Left lung (tissue), 10 donors: ENCODE results near the gene SLC15A4. TPM values are rescaled to one million over a fixed set of nuclear protein-coding genes. Genes with fewer than 3 reads are reported as not detected.
"Not testable (repeated sequence)": the region's sequence is repeated elsewhere in the genome, so short reads cannot be mapped to it uniquely, and the experiment has no call there.

Experiments used
- ATAC-seq: fragments of 200-7000 bp; cut with Tn5 transposase; one replicate; pipeline ENCODE4 v1.9.1; 2020; ENCODE audit warnings: moderate library complexity
- DNase-seq, 4 donors: peaks; one replicate each; pipeline ENCODE4 v3.0.0-alpha.2; 2013 to 2020
- H3K27ac ChIP-seq, 2 donors: fragments of 200-600 bp; sonication (generic) in 1 of 2; one replicate each; pipeline versions ENCODE4 v1.5.0 to v1.8.0; 2020 to 2021
- H3K27me3 ChIP-seq, 2 donors: fragments of 200-600 bp; sonication (generic) in 1 of 2; one replicate each; pipeline versions ENCODE4 v1.5.0 to v1.8.0; 2020 to 2021
- H3K36me3 ChIP-seq, 2 donors: fragments of 200-600 bp; sonication (generic) in 1 of 2; one replicate each; pipeline versions ENCODE4 v1.5.0 to v1.8.0; 2020 to 2021
- H3K4me1 ChIP-seq, 2 donors: fragments of 200-600 bp; one replicate each; pipeline ENCODE4 v1.8.0; 2021
- H3K4me3 ChIP-seq, 2 donors: fragments of 200-600 bp; sonication (generic) in 1 of 2; one replicate each; pipeline versions ENCODE4 v1.5.0 to v1.8.0; 2020 to 2021; ENCODE audit warnings: mild to moderate bottlenecking in 1 of 2
- H3K9me3 ChIP-seq, 2 donors: fragments of 200-600 bp; sonication (generic) in 1 of 2; one replicate each; pipeline versions ENCODE4 v1.5.0 to v1.8.0; 2020 to 2021
- intact Hi-C, 2 donors: fragments of 100-400 bp; cut with DNase I; formaldehyde crosslinking; loops; one replicate each; pipeline versions ENCODE4 v1.11.2 to v1.14.2; 2022
- polyA plus RNA-seq, 6 donors: library from polyadenylated mRNA; unstranded; fragments of 120-200 nt; gene quantifications; one replicate each; pipeline ENCODE4 v1.2.1, GENCODE V29; 2013; ENCODE audit not compliant: insufficient read length in 6 of 6
- total RNA-seq, 2 donors: library from RNA; stranded (reverse); fragmentation: NEBNext Ultra II Directional; extraction: Animal tissue kit (Norgen Biotek cat#: 25700); gene quantifications; one replicate each; pipeline ENCODE4 v1.2.1, GENCODE V29; 2021
- TF ChIP-seq, protein P1 (sequence below), 2 donors: fragments of 200-600 bp; sonication (generic) in 1 of 2; IDR thresholded peaks; one replicate each; pipeline versions ENCODE4 v1.5.0 to v1.8.0; 2021; ENCODE audit warnings: antibody characterized with exemption in 2 of 2
- donor health status: DM: no; HTN: yes; CAD: no.
- donor health status: DM: no; HTN: no; CAD: no.

Gene SLC15A4
- total and polyA plus RNA-seq, 8 donors, result 26.5 to 38.2 (median 29.3) TPM

- ATAC-seq (peak; percentile 69), DNase-seq (peak in 2 of 4 donors; percentile 70 to 87)
- intact Hi-C loops, result no loop called here
- H3K4me3 ChIP-seq, result no peak overlapping the region
- no peaks in the 10 kb centered on the region for H3K27me3 ChIP-seq
- TF ChIP-seq, protein P1, sequence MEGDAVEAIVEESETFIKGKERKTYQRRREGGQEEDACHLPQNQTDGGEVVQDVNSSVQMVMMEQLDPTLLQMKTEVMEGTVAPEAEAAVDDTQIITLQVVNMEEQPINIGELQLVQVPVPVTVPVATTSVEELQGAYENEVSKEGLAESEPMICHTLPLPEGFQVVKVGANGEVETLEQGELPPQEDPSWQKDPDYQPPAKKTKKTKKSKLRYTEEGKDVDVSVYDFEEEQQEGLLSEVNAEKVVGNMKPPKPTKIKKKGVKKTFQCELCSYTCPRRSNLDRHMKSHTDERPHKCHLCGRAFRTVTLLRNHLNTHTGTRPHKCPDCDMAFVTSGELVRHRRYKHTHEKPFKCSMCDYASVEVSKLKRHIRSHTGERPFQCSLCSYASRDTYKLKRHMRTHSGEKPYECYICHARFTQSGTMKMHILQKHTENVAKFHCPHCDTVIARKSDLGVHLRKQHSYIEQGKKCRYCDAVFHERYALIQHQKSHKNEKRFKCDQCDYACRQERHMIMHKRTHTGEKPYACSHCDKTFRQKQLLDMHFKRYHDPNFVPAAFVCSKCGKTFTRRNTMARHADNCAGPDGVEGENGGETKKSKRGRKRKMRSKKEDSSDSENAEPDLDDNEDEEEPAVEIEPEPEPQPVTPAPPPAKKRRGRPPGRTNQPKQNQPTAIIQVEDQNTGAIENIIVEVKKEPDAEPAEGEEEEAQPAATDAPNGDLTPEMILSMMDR (IDR thresholded peaks at IDR 0.05), result no peak
- H3K27ac ChIP-seq, result peak overlapping the region in 1 of 2 donors; percentile 87
- no peaks in the 10 kb centered on the region for H3K36me3 ChIP-seq
- no peaks in the 10 kb centered on the region for H3K9me3 ChIP-seq
- H3K4me1 ChIP-seq, result peaks cover 0 to 27% of the 10 kb centered on the region in 2 donors
Measured at GRCh38 chr12:128844031-128844635, 20.4 kb upstream of the SLC15A4 start.

DNA sequence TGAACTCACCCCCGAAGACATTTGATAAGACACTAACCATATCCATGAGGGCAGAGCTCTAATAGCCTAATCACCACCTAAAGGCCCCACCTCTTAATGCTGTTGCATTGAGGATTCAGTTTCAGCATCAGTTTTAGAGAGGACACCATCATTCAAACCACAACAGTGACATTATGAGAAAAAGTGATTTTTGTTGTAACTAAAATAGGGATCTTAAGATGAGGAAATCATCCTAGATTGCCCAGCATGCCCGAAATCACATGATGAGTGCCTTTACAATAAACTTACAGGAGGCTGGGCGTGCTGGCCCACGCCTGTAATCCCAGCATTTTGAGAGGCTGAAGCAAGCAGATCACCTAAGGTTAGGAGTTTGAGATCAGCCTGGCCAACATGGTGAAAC, 19.8 kb upstream of the SLC15A4 start:
- Histone ChIP-seq H3K36me3 (no peaks in the 10 kb centered on the region), H3K27ac (peak overlapping the region in 1 of 2 donors; percentile 87), H3K4me3 (no peak overlapping the region), H3K27me3 (no peaks in the 10 kb centered on the region), H3K9me3 (no peaks in the 10 kb centered on the region), H3K4me1 (peaks cover 0 to 27% of the 10 kb centered on the region in 2 donors)
- intact Hi-C loops, result no loop called here
- TF ChIP-seq, protein P1 (IDR thresholded peaks at IDR 0.05), result no peak
- DNase-seq (no peak), ATAC-seq (peak; percentile 35)

DNA sequence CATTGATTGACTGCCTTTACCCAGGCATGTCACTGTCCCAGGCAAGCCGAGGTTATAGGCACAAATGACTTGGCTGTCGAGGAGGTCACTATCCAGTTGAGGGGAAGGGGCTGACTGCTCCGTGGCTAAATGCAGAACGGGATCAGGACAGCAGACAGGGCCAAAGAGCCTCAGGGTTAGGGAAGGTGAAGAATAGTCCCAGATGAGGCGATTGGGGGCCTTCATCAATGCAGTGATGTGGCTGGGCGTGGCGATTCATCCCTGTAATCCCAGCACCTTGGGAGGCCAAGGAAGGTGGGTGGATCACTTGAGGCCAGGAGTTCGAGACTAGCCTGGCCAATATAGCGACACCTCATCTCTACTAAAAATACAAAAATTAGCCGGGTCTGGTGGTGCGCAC, 18.8 kb upstream of the SLC15A4 start:
- H3K36me3 ChIP-seq, result no peaks in the 10 kb centered on the region
- no peaks in the 10 kb centered on the region for H3K27me3 ChIP-seq
- intact Hi-C loops, result no loop called here
- H3K9me3 ChIP-seq, result no peaks in the 10 kb centered on the region
- H3K27ac ChIP-seq, result peak overlapping the region in 1 of 2 donors; percentile 87
- H3K4me1 ChIP-seq, result peaks cover 0 to 27% of the 10 kb centered on the region in 2 donors
- no peak for ATAC-seq
- DNase-seq, result no peak
- TF ChIP-seq, protein P1 (IDR thresholded peaks at IDR 0.05), result no peak
- H3K4me3 ChIP-seq, result no peak overlapping the region

- intact Hi-C loops, result no loop called here
- peak; percentile 33 for ATAC-seq
- Histone ChIP-seq H3K4me1 (peaks cover 0 to 27% of the 10 kb centered on the region in 2 donors), H3K4me3 (no peak overlapping the region), H3K27me3 (no peaks in the 10 kb centered on the region), H3K36me3 (no peaks in the 10 kb centered on the region), H3K9me3 (no peaks in the 10 kb centered on the region), H3K27ac (no peak overlapping the region)
- TF ChIP-seq, protein P1 (IDR thresholded peaks at IDR 0.05), result no peak
- DNase-seq, result peak in 1 of 4 donors; percentile 20
Measured at GRCh38 chr12:128840862-128841468, 17.2 kb upstream of the SLC15A4 start.

DNA sequence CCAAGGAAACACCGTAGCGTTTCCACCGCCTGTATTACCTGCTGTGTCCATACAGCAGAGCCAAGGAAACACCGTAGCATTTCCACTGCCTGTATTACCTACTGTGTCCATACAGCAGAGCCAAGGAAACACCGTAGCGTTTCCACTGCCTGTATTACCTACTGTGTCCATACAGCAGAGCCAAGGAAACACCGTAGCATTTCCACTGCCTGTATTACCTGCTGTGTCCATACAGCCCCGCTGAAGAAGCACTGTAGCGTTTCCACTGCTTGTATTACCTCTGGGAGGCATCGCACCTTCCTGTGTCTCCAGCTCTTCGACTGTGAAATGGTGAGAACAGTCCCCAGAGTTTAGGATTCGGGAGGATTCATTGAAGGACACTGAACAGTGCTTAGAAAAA, 16.1 kb upstream of the SLC15A4 start:
- ATAC-seq, H3K36me3 ChIP-seq, H3K9me3 ChIP-seq, H3K4me3 ChIP-seq, H3K27ac ChIP-seq, intact Hi-C loops, H3K27me3 ChIP-seq: not testable (repeated sequence)
- peak in 1 of 4 donors; percentile 2 for DNase-seq
- H3K4me1 ChIP-seq, result peaks cover 0 to 27% of the 10 kb centered on the region in 2 donors
